Peyer's patch (tissue), 4 donors: ENCODE measurements around the gene RPA3.

Experiments used
- POLR2A ChIP-seq, 2 donors: fragments of 450-650 bp; IDR thresholded peaks; one replicate each; pipeline ENCODE4 v1.5.1; 2017; ENCODE audit warnings: antibody characterized with exemption in 2 of 2, mild to moderate bottlenecking in 2 of 2, moderate library complexity in 2 of 2
- TF ChIP-seq, protein P1 (sequence below), 6 experiments: fragments of 450-650 bp in 4 of 6; fragments of 200-600 bp in 2 of 6; sonication (generic) in 1 of 6; IDR thresholded peaks; one replicate each; pipeline ENCODE4 v1.5.1; 2017 to 2019; ENCODE audit warnings: antibody characterized with exemption in 6 of 6, mild to moderate bottlenecking in 3 of 6, moderate library complexity in 1 of 6

DNA sequence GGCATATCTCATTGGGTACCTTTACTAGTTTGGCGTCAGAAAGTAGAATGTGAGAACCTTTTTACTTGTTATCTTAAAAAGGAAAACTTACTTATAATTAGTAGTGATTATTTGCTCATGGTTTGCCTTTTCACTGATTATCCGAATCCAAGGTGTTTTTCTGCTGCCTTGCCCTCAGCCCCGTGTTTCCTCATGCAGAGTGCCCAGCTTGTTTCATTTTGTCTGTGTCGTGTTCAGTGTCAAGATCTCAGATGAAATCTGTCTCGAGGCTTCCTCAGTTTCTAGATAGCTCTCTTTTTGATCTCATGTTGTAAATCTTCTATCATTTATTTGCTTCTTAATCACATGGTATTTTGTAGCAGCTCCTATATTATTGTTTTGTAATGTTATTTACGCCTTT lies 30.1 kb downstream of the RPA3 start:
- TF ChIP-seq, protein P1, sequence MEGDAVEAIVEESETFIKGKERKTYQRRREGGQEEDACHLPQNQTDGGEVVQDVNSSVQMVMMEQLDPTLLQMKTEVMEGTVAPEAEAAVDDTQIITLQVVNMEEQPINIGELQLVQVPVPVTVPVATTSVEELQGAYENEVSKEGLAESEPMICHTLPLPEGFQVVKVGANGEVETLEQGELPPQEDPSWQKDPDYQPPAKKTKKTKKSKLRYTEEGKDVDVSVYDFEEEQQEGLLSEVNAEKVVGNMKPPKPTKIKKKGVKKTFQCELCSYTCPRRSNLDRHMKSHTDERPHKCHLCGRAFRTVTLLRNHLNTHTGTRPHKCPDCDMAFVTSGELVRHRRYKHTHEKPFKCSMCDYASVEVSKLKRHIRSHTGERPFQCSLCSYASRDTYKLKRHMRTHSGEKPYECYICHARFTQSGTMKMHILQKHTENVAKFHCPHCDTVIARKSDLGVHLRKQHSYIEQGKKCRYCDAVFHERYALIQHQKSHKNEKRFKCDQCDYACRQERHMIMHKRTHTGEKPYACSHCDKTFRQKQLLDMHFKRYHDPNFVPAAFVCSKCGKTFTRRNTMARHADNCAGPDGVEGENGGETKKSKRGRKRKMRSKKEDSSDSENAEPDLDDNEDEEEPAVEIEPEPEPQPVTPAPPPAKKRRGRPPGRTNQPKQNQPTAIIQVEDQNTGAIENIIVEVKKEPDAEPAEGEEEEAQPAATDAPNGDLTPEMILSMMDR (IDR thresholded peaks at IDR 0.05) = no peak
- no peak for TF ChIP-seq POLR2A (IDR thresholded peaks at IDR 0.05)
